ENCODE data around the gene NSDHL.
"Not testable (repeated sequence)": the region's sequence is repeated elsewhere in the genome, so short reads cannot be mapped to it uniquely, and the experiment has no call there.

The NSDHL gene

GRCh38 chrX:152821145-152821765, 9.6 kb upstream of the NSDHL start:
- Histone ChIP-seq H3K4me1 (ENCODE audit: control insufficient read depth, low read depth, low read length) (peaks cover 3% of the 10 kb centered on the region), H3K27ac (ENCODE audit: low read length) (no peak overlapping the region), H3K27me3 (ENCODE audit: control insufficient read depth, insufficient read depth, low read length) (no peaks in the 10 kb centered on the region), H3K9ac (ENCODE audit: low read length) (no peak overlapping the region), H3K36me3 (ENCODE audit: control insufficient read depth, low read depth, low read length) (no peaks in the 10 kb centered on the region), H3K9me3 (ENCODE audit: control insufficient read depth, low read depth, low read length) (peaks cover 9% of the 10 kb centered on the region), H3K4me3 (ENCODE audit: low read length) (no peak overlapping the region)

- H3K4me3 ChIP-seq (ENCODE audit: low read length), result no peak overlapping the region
- no peaks in the 10 kb centered on the region for H3K4me1 ChIP-seq (ENCODE audit: control insufficient read depth, low read depth, low read length)
- H3K9me3 ChIP-seq (ENCODE audit: control insufficient read depth, low read depth, low read length), result peaks cover 3% of the 10 kb centered on the region
- H3K9ac ChIP-seq (ENCODE audit: low read length), result no peak overlapping the region
- no peak overlapping the region for H3K27ac ChIP-seq (ENCODE audit: low read length)
- H3K27me3 ChIP-seq (ENCODE audit: control insufficient read depth, insufficient read depth, low read length), result no peaks in the 10 kb centered on the region
- no peaks in the 10 kb centered on the region for H3K36me3 ChIP-seq (ENCODE audit: control insufficient read depth, low read depth, low read length)
Observed at GRCh38 chrX:152822383-152823086, 8.3 kb upstream of the NSDHL start.

GRCh38 chrX:152823657-152824056, 7.2 kb upstream of the NSDHL start:
- H3K4me1 ChIP-seq (ENCODE audit: control insufficient read depth, low read depth, low read length), result no peaks in the 10 kb centered on the region
- no peaks in the 10 kb centered on the region for H3K27me3 ChIP-seq (ENCODE audit: control insufficient read depth, insufficient read depth, low read length)
- H3K4me3 ChIP-seq (ENCODE audit: low read length), result no peak overlapping the region
- no peak overlapping the region for H3K27ac ChIP-seq (ENCODE audit: low read length)
- no peak overlapping the region for H3K9ac ChIP-seq (ENCODE audit: low read length)
- no peaks in the 10 kb centered on the region for H3K36me3 ChIP-seq (ENCODE audit: control insufficient read depth, low read depth, low read length)
- peaks cover 5% of the 10 kb centered on the region for H3K9me3 ChIP-seq (ENCODE audit: control insufficient read depth, low read depth, low read length)

- peaks cover 9% of the 10 kb centered on the region for H3K9me3 ChIP-seq (ENCODE audit: control insufficient read depth, low read depth, low read length)
- no peaks in the 10 kb centered on the region for H3K36me3 ChIP-seq (ENCODE audit: control insufficient read depth, low read depth, low read length)
- H3K4me1 ChIP-seq (ENCODE audit: control insufficient read depth, low read depth, low read length), result no peaks in the 10 kb centered on the region
- H3K27ac ChIP-seq (ENCODE audit: low read length), result no peak overlapping the region
- H3K27me3 ChIP-seq (ENCODE audit: control insufficient read depth, insufficient read depth, low read length), result no peaks in the 10 kb centered on the region
- no peak overlapping the region for H3K9ac ChIP-seq (ENCODE audit: low read length)
- H3K4me3 ChIP-seq (ENCODE audit: low read length), result no peak overlapping the region
Observed at GRCh38 chrX:152824841-152825374, 6.0 kb upstream of the NSDHL start.

- Histone ChIP-seq H3K27me3 (ENCODE audit: control insufficient read depth, insufficient read depth, low read length) (no peaks in the 10 kb centered on the region), H3K9ac (ENCODE audit: low read length) (peak overlapping the region; percentile 77), H3K4me3 (ENCODE audit: low read length) (peak overlapping the region; percentile 84), H3K4me1 (ENCODE audit: control insufficient read depth, low read depth, low read length) (no peaks in the 10 kb centered on the region), H3K36me3 (ENCODE audit: control insufficient read depth, low read depth, low read length) (peaks cover 4% of the 10 kb centered on the region), H3K27ac (ENCODE audit: low read length) (peak overlapping the region; percentile 49), H3K9me3 (ENCODE audit: control insufficient read depth, low read depth, low read length) (peaks cover 12% of the 10 kb centered on the region)
Observed at GRCh38 chrX:152831391-152831790, 528 bp downstream of the NSDHL start.

GRCh38 chrX:152832520-152832919, 1.7 kb downstream of the NSDHL start:
- Histone ChIP-seq H3K36me3 (ENCODE audit: control insufficient read depth, low read depth, low read length) (peaks cover 4% of the 10 kb centered on the region), H3K4me1 (ENCODE audit: control insufficient read depth, low read depth, low read length) (no peaks in the 10 kb centered on the region), H3K27ac (ENCODE audit: low read length) (no peak overlapping the region), H3K27me3 (ENCODE audit: control insufficient read depth, insufficient read depth, low read length) (no peaks in the 10 kb centered on the region), H3K9me3 (ENCODE audit: control insufficient read depth, low read depth, low read length) (peaks cover 12% of the 10 kb centered on the region), H3K9ac (ENCODE audit: low read length) (no peak overlapping the region), H3K4me3 (ENCODE audit: low read length) (peak overlapping the region; percentile 84)

- no peaks in the 10 kb centered on the region for H3K4me1 ChIP-seq (ENCODE audit: control insufficient read depth, low read depth, low read length)
- no peak overlapping the region for H3K4me3 ChIP-seq (ENCODE audit: low read length)
- H3K27me3 ChIP-seq (ENCODE audit: control insufficient read depth, insufficient read depth, low read length), result no peaks in the 10 kb centered on the region
- H3K9ac ChIP-seq (ENCODE audit: low read length), result no peak overlapping the region
- H3K27ac ChIP-seq (ENCODE audit: low read length), result no peak overlapping the region
- peaks cover 12% of the 10 kb centered on the region for H3K9me3 ChIP-seq (ENCODE audit: control insufficient read depth, low read depth, low read length)
- H3K36me3 ChIP-seq (ENCODE audit: control insufficient read depth, low read depth, low read length), result peaks cover 4% of the 10 kb centered on the region
Observed at GRCh38 chrX:152833378-152833777, 2.5 kb downstream of the NSDHL start.

GRCh38 chrX:152835470-152835869, 4.6 kb downstream of the NSDHL start:
- H3K4me3 ChIP-seq (ENCODE audit: low read length); H3K4me1 ChIP-seq (ENCODE audit: control insufficient read depth, low read depth, low read length); H3K9me3 ChIP-seq (ENCODE audit: control insufficient read depth, low read depth, low read length); H3K36me3 ChIP-seq (ENCODE audit: control insufficient read depth, low read depth, low read length); H3K9ac ChIP-seq (ENCODE audit: low read length); H3K27ac ChIP-seq (ENCODE audit: low read length); H3K27me3 ChIP-seq (ENCODE audit: control insufficient read depth, insufficient read depth, low read length): not testable (repeated sequence)

- Histone ChIP-seq H3K4me1 (ENCODE audit: control insufficient read depth, low read depth, low read length) (no peaks in the 10 kb centered on the region), H3K9ac (ENCODE audit: low read length) (no peak overlapping the region), H3K27ac (ENCODE audit: low read length) (no peak overlapping the region), H3K9me3 (ENCODE audit: control insufficient read depth, low read depth, low read length) (peaks cover 9% of the 10 kb centered on the region), H3K36me3 (ENCODE audit: control insufficient read depth, low read depth, low read length) (peaks cover 6% of the 10 kb centered on the region), H3K4me3 (ENCODE audit: low read length) (no peak overlapping the region), H3K27me3 (ENCODE audit: control insufficient read depth, insufficient read depth, low read length) (no peaks in the 10 kb centered on the region)
Observed at GRCh38 chrX:152842772-152843338, 12.0 kb downstream of the NSDHL start.

GRCh38 chrX:152843852-152844251, 13.0 kb downstream of the NSDHL start:
- no peak overlapping the region for H3K9ac ChIP-seq (ENCODE audit: low read length)

GRCh38 chrX:152844256-152844655, 13.4 kb downstream of the NSDHL start:
- Histone ChIP-seq H3K4me3 (ENCODE audit: low read length) (no peak overlapping the region), H3K9ac (ENCODE audit: low read length) (no peak overlapping the region), H3K27ac (ENCODE audit: low read length) (no peak overlapping the region), H3K27me3 (ENCODE audit: control insufficient read depth, insufficient read depth, low read length) (no peaks in the 10 kb centered on the region), H3K9me3 (ENCODE audit: control insufficient read depth, low read depth, low read length) (peaks cover 15% of the 10 kb centered on the region), H3K36me3 (ENCODE audit: control insufficient read depth, low read depth, low read length) (peaks cover 10% of the 10 kb centered on the region), H3K4me1 (ENCODE audit: control insufficient read depth, low read depth, low read length) (no peaks in the 10 kb centered on the region)

More at GRCh38 chrX:152843852-152844251, 13.0 kb downstream of the NSDHL start:
- Histone ChIP-seq H3K9me3 (ENCODE audit: control insufficient read depth, low read depth, low read length) (peaks cover 11% of the 10 kb centered on the region), H3K4me3 (ENCODE audit: low read length) (no peak overlapping the region), H3K27me3 (ENCODE audit: control insufficient read depth, insufficient read depth, low read length) (no peaks in the 10 kb centered on the region), H3K27ac (ENCODE audit: low read length) (no peak overlapping the region), H3K36me3 (ENCODE audit: control insufficient read depth, low read depth, low read length) (peaks cover 10% of the 10 kb centered on the region), H3K4me1 (ENCODE audit: control insufficient read depth, low read depth, low read length) (no peaks in the 10 kb centered on the region)
